HEK293 (cell line): ENCODE results near the gene SRSF9.

ENCODE experiments used
- GFI1B ChIP-seq: fragments of 450-650 bp; formaldehyde crosslinking; IDR thresholded peaks from 2 replicates; pipeline ENCODE4 v1.5.1; 2016; ENCODE audit warnings: missing biosample characterization, missing genetic modification characterization
- GLI2 ChIP-seq: fragments of 450-650 bp; formaldehyde crosslinking; IDR thresholded peaks from 2 replicates; pipeline ENCODE4; 2017; ENCODE audit warnings: missing biosample characterization, missing genetic modification characterization, low read depth, borderline replicate concordance
- HOXD13 ChIP-seq: sonication (generic); formaldehyde crosslinking; IDR thresholded peaks from 2 replicates; pipeline ENCODE4 v1.8.0; 2022; ENCODE audit warnings: missing genetic modification reagents, borderline replicate concordance
- IKZF3 ChIP-seq: fragments of 450-650 bp; IDR thresholded peaks from 2 replicates; pipeline ENCODE4 v1.5.0; 2018; ENCODE audit warnings: missing biosample characterization, mild to moderate bottlenecking, missing genetic modification characterization, moderate library complexity
- SCRT2 ChIP-seq: fragments of 450-650 bp; formaldehyde crosslinking; IDR thresholded peaks from 2 replicates; pipeline ENCODE4 v1.5.1; 2016; ENCODE audit warnings: missing biosample characterization, missing genetic modification characterization
- SP2 ChIP-seq: fragments of 450-650 bp; formaldehyde crosslinking; IDR thresholded peaks from 2 replicates; pipeline ENCODE4 v1.5.1; 2016; ENCODE audit warnings: missing biosample characterization, missing genetic modification characterization
- SP7 ChIP-seq: fragments of 450-650 bp; formaldehyde crosslinking; IDR thresholded peaks from 2 replicates; pipeline ENCODE4 v1.5.1; 2016; ENCODE audit warnings: missing biosample characterization, missing genetic modification characterization
- TCF7L2 ChIP-seq: IDR thresholded peaks from 2 replicates; pipeline ENCODE4 v1.6.1; 2011; ENCODE audit warnings: low read depth, mild to moderate bottlenecking, inconsistent platforms, low read length, moderate library complexity, borderline replicate concordance
- ZBTB7A ChIP-seq: fragments of 450-650 bp; formaldehyde crosslinking; IDR thresholded peaks from 2 replicates; pipeline ENCODE4 v1.5.1; 2016; ENCODE audit warnings: low read depth, missing biosample characterization, missing genetic modification characterization
- ZFHX2 ChIP-seq: fragments of 450-650 bp; formaldehyde crosslinking; conservative IDR thresholded peaks from 2 replicates; pipeline ENCODE4 v1.5.1; 2016; ENCODE audit warnings: missing biosample characterization, missing genetic modification characterization
- ZFP41 ChIP-seq: fragments of 450-650 bp; formaldehyde crosslinking; IDR thresholded peaks from 2 replicates; pipeline ENCODE4 v1.5.1; 2016; ENCODE audit warnings: missing biosample characterization, missing genetic modification characterization, borderline replicate concordance
- ZFP69B ChIP-seq: fragments of 450-650 bp; formaldehyde crosslinking; IDR thresholded peaks from 2 replicates; pipeline ENCODE4 v1.5.1; 2016; ENCODE audit warnings: missing biosample characterization, missing genetic modification characterization
- ZNF114 ChIP-seq: fragments of 450-650 bp; formaldehyde crosslinking; IDR thresholded peaks from 2 replicates; pipeline ENCODE4 v1.5.0; 2017; ENCODE audit warnings: missing biosample characterization, missing genetic modification characterization
- ZNF121 ChIP-seq: fragments of 450-650 bp; formaldehyde crosslinking; IDR thresholded peaks from 2 replicates; pipeline ENCODE4 v1.5.1; 2016; ENCODE audit warnings: missing biosample characterization, missing genetic modification characterization
- ZNF16 ChIP-seq: fragments of 450-650 bp; formaldehyde crosslinking; IDR thresholded peaks from 2 replicates; pipeline ENCODE4 v1.5.1; 2016; ENCODE audit warnings: low read depth, missing biosample characterization, missing genetic modification characterization
- ZNF184 ChIP-seq: fragments of 450-650 bp; IDR thresholded peaks from 2 replicates; pipeline ENCODE4 v1.5.1; 2018; ENCODE audit warnings: missing biosample characterization, mild to moderate bottlenecking, missing genetic modification characterization
- ZNF211 ChIP-seq: fragments of 450-650 bp; formaldehyde crosslinking; IDR thresholded peaks from 2 replicates; pipeline ENCODE4 v1.5.1; 2016; ENCODE audit warnings: low read depth, missing biosample characterization, missing genetic modification characterization
- ZNF26 ChIP-seq: fragments of 450-650 bp; formaldehyde crosslinking; IDR thresholded peaks from 2 replicates; pipeline ENCODE4 v1.5.1; 2016; ENCODE audit warnings: missing biosample characterization, missing genetic modification characterization
- ZNF311 ChIP-seq: fragments of 450-650 bp; formaldehyde crosslinking; IDR thresholded peaks from 2 replicates; pipeline ENCODE4 v1.5.1; 2017; ENCODE audit warnings: missing biosample characterization, missing genetic modification characterization, borderline replicate concordance
- ZNF350 ChIP-seq: fragments of 450-650 bp; formaldehyde crosslinking; IDR thresholded peaks from 2 replicates; pipeline ENCODE4 v1.5.0; 2017; ENCODE audit warnings: missing biosample characterization, mild to moderate bottlenecking, missing genetic modification characterization
- ZNF354C ChIP-seq: fragments of 450-650 bp; formaldehyde crosslinking; IDR thresholded peaks from 2 replicates; pipeline ENCODE4 v1.5.1; 2016; ENCODE audit warnings: missing biosample characterization, missing genetic modification characterization, low read depth, borderline replicate concordance
- ZNF394 ChIP-seq: fragments of 450-650 bp; formaldehyde crosslinking; IDR thresholded peaks from 2 replicates; pipeline ENCODE4 v1.5.1; 2016; ENCODE audit warnings: missing biosample characterization, missing genetic modification characterization, mild to moderate bottlenecking, moderate library complexity, borderline replicate concordance
- ZNF449 ChIP-seq: fragments of 450-650 bp; formaldehyde crosslinking; IDR thresholded peaks from 2 replicates; pipeline ENCODE4 v1.5.1; 2017; ENCODE audit warnings: missing biosample characterization, mild to moderate bottlenecking, missing genetic modification characterization, moderate library complexity
- ZNF473 ChIP-seq: fragments of 450-650 bp; formaldehyde crosslinking; IDR thresholded peaks from 2 replicates; pipeline ENCODE4 v1.5.1; 2017; ENCODE audit warnings: missing biosample characterization, missing genetic modification characterization
- ZNF514 ChIP-seq: fragments of 450-650 bp; formaldehyde crosslinking; IDR thresholded peaks from 2 replicates; pipeline ENCODE4 v1.5.1; 2016; ENCODE audit warnings: missing biosample characterization, missing genetic modification characterization
- ZNF521 ChIP-seq: fragments of 450-650 bp; formaldehyde crosslinking; IDR thresholded peaks from 2 replicates; pipeline ENCODE4 v1.5.1; 2017; ENCODE audit warnings: missing biosample characterization, mild to moderate bottlenecking, missing genetic modification characterization
- ZNF529 ChIP-seq: fragments of 450-650 bp; formaldehyde crosslinking; IDR thresholded peaks from 2 replicates; pipeline ENCODE4 v1.5.1; 2017; ENCODE audit warnings: missing genetic modification characterization, missing biosample characterization; ENCODE audit not compliant: insufficient replicate concordance
- ZNF555 ChIP-seq: fragments of 450-650 bp; formaldehyde crosslinking; conservative IDR thresholded peaks from 2 replicates; pipeline ENCODE4 v1.5.1; 2017; ENCODE audit warnings: missing biosample characterization, mild to moderate bottlenecking, missing genetic modification characterization, inconsistent platforms
- ZNF558 ChIP-seq: fragments of 450-650 bp; formaldehyde crosslinking; IDR thresholded peaks from 2 replicates; pipeline ENCODE4 v1.5.1; 2016; ENCODE audit warnings: missing biosample characterization, missing genetic modification characterization
- ZNF610 ChIP-seq: fragments of 450-650 bp; formaldehyde crosslinking; IDR thresholded peaks from 2 replicates; pipeline ENCODE4 v1.5.1; 2016; ENCODE audit warnings: missing biosample characterization, missing genetic modification characterization, borderline replicate concordance
- ZNF621 ChIP-seq: fragments of 450-650 bp; formaldehyde crosslinking; IDR thresholded peaks from 2 replicates; pipeline ENCODE4 v1.5.1; 2017; ENCODE audit warnings: missing biosample characterization, missing genetic modification characterization
- ZNF777 ChIP-seq: fragments of 450-650 bp; formaldehyde crosslinking; IDR thresholded peaks from 2 replicates; pipeline ENCODE4 v1.5.1; 2017; ENCODE audit warnings: missing biosample characterization, missing genetic modification characterization, borderline replicate concordance
- ZNF791 ChIP-seq: fragments of 450-650 bp; formaldehyde crosslinking; IDR thresholded peaks from 2 replicates; pipeline ENCODE4 v1.5.1; 2016; ENCODE audit warnings: missing biosample characterization, missing genetic modification characterization
- ZNF830 ChIP-seq: fragments of 450-650 bp; IDR thresholded peaks from 2 replicates; pipeline ENCODE4 v1.5.0; 2018; ENCODE audit warnings: missing biosample characterization, missing genetic modification characterization, low read depth, mild to moderate bottlenecking, moderate library complexity
- TF ChIP-seq, protein P1 (sequence below): fragments of 450-650 bp; formaldehyde crosslinking; IDR thresholded peaks from 2 replicates; pipeline ENCODE4 v1.5.1; 2017; ENCODE audit warnings: missing biosample characterization, missing genetic modification characterization
- TF ChIP-seq, protein P2 (sequence below): fragments of 450-650 bp; formaldehyde crosslinking; optimal IDR thresholded peaks from 2 replicates; pipeline ENCODE3; 2016; ENCODE audit warnings: missing biosample characterization, mild to moderate bottlenecking, missing genetic modification characterization

Gene SRSF9

DNA sequence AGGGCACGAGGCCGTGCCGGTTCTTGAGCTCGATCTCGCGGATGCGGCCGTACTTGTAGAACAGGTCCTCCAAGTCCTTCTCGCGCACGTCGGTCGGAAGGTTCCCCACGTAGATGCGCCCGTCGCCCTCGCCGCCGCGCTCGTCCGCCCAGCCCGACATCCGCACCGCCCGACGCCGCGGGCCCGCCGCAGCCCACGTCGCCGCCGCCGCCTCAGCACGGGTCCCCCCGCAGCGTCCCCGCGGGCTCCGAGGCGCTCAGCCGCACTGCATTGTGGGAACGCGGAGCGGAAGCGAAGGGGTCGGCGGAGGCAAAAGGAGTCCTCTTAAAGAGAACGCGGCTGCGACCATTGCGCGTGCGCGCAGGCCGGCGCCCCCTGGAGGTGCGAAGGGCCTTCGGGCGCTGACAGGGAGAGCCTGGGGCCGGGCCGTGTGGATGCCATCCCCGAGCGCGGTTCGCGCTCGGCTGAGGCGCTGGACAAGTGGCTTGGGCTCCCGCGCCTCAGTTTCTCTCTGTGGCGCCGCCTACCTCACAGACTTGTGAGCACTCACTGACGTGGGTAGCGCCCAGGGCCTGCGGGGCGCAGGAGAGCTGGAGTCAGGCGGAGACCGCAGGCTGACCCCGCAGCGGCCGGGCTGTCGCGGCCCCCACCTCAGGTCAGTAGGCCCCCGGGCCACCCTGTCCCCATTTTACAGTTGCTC is at the start of gene SRSF9 (continued):
- TF ChIP-seq TCF7L2 (no peak), ZNF354C (no peak), HOXD13 (CRISPR knock-in tag) (no peak), ZBTB7A (tag by site-specific recombination) (no peak), ZNF311 (tag by site-specific recombination) (no peak), ZNF529 (tag by site-specific recombination) (no peak), ZNF184 (tag by site-specific recombination) (no peak), IKZF3 (tag by site-specific recombination) (no peak), ZNF791 (tag by site-specific recombination) (no peak), ZNF610 (tag by site-specific recombination) (peak; percentile 47; the same call in 1 of the 2 replicates), ZNF211 (tag by site-specific recombination) (no peak), ZFP69B (peak; percentile 50), ZNF621 (no peak), ZNF114 (tag by site-specific recombination) (no peak), ZNF830 (tag by site-specific recombination) (no peak), GFI1B (tag by site-specific recombination) (no peak), ZFP41 (tag by site-specific recombination) (no peak), SP7 (tag by site-specific recombination) (peak; percentile 68), SCRT2 (tag by site-specific recombination) (no peak), GLI2 (tag by site-specific recombination) (no peak), ZNF121 (tag by site-specific recombination) (no peak), ZNF521 (no peak), ZNF350 (no peak), ZNF514 (tag by site-specific recombination) (no peak), ZNF26 (no peak), ZNF449 (tag by site-specific recombination) (no peak; the same call in 1 of the 2 replicates), ZNF555 (tag by site-specific recombination) (no peak), ZFHX2 (no peak), ZNF473 (tag by site-specific recombination) (no peak), ZNF394 (tag by site-specific recombination) (no peak), ZNF16 (tag by site-specific recombination) (no peak), SP2 (tag by site-specific recombination) (peak; percentile 48), ZNF777 (tag by site-specific recombination) (no peak), ZNF558 (no peak)
- TF ChIP-seq, protein P1, sequence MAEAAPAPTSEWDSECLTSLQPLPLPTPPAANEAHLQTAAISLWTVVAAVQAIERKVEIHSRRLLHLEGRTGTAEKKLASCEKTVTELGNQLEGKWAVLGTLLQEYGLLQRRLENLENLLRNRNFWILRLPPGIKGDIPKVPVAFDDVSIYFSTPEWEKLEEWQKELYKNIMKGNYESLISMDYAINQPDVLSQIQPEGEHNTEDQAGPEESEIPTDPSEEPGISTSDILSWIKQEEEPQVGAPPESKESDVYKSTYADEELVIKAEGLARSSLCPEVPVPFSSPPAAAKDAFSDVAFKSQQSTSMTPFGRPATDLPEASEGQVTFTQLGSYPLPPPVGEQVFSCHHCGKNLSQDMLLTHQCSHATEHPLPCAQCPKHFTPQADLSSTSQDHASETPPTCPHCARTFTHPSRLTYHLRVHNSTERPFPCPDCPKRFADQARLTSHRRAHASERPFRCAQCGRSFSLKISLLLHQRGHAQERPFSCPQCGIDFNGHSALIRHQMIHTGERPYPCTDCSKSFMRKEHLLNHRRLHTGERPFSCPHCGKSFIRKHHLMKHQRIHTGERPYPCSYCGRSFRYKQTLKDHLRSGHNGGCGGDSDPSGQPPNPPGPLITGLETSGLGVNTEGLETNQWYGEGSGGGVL: no peak; the same call in 1 of the 2 replicates
- TF ChIP-seq, protein P2, sequence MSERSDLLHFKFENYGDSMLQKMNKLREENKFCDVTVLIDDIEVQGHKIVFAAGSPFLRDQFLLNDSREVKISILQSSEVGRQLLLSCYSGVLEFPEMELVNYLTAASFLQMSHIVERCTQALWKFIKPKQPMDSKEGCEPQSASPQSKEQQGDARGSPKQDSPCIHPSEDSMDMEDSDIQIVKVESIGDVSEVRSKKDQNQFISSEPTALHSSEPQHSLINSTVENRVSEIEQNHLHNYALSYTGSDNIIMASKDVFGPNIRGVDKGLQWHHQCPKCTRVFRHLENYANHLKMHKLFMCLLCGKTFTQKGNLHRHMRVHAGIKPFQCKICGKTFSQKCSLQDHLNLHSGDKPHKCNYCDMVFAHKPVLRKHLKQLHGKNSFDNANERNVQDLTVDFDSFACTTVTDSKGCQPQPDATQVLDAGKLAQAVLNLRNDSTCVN (tag by site-specific recombination): peak; percentile 90
